ENCODE measurements around the gene THRSP. TPM values are rescaled to one million over a fixed set of nuclear protein-coding genes. Genes with fewer than 3 reads are reported as not detected.
"Not testable (repeated sequence)": the region's sequence is repeated elsewhere in the genome, so short reads cannot be mapped to it uniquely, and the experiment has no call there.

The THRSP gene
- total RNA-seq, 4 donors from 2014 or later: not detected

DNA sequence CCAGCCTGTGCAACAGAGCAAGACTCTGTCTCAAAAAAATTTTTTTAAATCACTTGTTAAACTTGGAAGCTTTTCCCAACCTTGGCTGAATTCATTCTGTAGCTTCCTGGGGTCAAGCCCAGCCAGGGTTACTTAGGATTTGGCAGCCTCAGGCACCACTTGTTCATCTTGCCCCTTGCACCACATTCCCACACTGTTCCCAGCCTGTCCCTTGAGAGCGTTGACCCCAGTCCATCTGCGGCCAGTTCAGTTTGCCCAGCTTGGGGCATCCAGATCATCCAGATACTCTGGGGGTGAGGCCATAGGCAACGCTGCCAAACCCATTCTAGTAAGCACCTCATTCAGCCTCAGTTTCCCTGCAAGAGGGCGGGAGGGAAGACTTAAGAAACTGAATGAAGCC, 8.7 kb upstream of the THRSP start:
- no peak for DNase-seq (ENCODE audit: extremely low spot score)
- intact Hi-C loops (cut with DNase I): no loop called here
- H3K9me3 ChIP-seq: no peaks in the 10 kb centered on the region
- H3K27ac ChIP-seq (replicated peaks in 1 of 4): no peak overlapping the region
- TF ChIP-seq EP300 (IDR thresholded peaks at IDR 0.05): no peak
- no peak for TF ChIP-seq POLR2A (IDR thresholded peaks at IDR 0.05; ENCODE audit: low read depth)
- TF ChIP-seq POLR2AphosphoS5 (IDR thresholded peaks at IDR 0.05): no peak
- TF ChIP-seq, protein P1, sequence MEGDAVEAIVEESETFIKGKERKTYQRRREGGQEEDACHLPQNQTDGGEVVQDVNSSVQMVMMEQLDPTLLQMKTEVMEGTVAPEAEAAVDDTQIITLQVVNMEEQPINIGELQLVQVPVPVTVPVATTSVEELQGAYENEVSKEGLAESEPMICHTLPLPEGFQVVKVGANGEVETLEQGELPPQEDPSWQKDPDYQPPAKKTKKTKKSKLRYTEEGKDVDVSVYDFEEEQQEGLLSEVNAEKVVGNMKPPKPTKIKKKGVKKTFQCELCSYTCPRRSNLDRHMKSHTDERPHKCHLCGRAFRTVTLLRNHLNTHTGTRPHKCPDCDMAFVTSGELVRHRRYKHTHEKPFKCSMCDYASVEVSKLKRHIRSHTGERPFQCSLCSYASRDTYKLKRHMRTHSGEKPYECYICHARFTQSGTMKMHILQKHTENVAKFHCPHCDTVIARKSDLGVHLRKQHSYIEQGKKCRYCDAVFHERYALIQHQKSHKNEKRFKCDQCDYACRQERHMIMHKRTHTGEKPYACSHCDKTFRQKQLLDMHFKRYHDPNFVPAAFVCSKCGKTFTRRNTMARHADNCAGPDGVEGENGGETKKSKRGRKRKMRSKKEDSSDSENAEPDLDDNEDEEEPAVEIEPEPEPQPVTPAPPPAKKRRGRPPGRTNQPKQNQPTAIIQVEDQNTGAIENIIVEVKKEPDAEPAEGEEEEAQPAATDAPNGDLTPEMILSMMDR (IDR thresholded peaks at IDR 0.05): no peak
- WGBS: 95% methylated on average over 4 of the region's 4 CpGs
- no peaks in the 10 kb centered on the region for H3K27me3 ChIP-seq
- H3K4me1 ChIP-seq: no peaks in the 10 kb centered on the region
- no peak overlapping the region for H3K4me3 ChIP-seq
- H3K36me3 ChIP-seq: no peaks in the 10 kb centered on the region

DNA sequence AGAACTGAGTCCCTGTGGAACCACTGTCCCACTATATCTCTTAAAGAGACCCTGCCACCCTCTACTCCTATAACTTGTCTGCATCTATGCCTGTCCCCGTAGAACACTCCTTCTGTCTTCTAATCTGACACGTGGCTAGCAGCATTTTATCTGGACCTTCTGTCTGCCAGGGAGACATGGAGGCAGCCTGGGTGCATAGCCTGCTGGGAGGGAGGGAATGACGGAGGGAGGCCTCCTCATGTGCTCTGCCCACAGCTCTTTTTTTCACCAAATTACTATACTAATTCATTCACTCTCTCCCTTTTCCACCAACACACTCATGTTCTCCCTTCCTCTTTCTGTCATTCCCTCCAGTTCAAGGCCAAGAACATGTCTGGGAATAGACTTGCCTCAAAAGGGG, 7.6 kb upstream of the THRSP start:
- H3K27ac ChIP-seq (replicated peaks in 1 of 4): no peak overlapping the region
- TF ChIP-seq EP300 (IDR thresholded peaks at IDR 0.05) (no peak), POLR2AphosphoS5 (IDR thresholded peaks at IDR 0.05) (no peak), POLR2A (IDR thresholded peaks at IDR 0.05; ENCODE audit: low read depth) (no peak)
- TF ChIP-seq, protein P1 (IDR thresholded peaks at IDR 0.05): no peak
- no peaks in the 10 kb centered on the region for H3K36me3 ChIP-seq
- no peak for DNase-seq (ENCODE audit: extremely low spot score)
- H3K9me3 ChIP-seq: no peaks in the 10 kb centered on the region
- peaks cover 0 to 5% (median 3%) of the 10 kb centered on the region in 4 donors for H3K4me1 ChIP-seq
- 76% methylated on average over 3 of the region's 3 CpGs for WGBS
- intact Hi-C loops (cut with DNase I): no loop called here
- no peak overlapping the region for H3K4me3 ChIP-seq
- H3K27me3 ChIP-seq: no peaks in the 10 kb centered on the region

DNA sequence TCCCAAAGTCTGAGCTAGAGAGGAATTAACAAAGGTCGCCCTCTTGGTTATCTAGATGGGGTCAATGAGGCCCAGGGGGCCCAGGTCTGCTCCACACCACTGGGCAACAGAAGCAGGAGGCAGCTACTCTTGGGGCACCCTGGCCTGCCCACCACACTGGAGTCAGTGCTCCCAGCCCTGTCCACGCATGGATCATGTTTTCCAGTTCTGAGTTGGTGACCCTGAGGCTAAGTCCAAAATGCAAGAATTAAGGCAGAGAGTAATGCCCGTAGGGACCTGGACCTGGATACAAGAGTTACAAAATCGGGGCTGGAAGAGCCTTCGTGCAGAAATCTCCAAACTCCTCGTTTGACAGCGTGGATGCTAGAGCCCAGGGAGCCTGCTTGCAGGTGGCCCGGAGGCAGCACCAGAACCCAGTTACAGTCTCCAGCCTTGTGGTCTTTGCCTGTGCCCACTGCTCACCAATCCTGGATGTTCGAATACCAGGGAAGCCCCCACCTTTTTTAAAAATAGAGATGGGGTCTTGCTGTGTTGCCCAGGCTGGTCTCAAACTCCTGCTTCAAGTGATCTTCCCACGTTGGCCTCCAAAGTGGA, 6.1 kb upstream of the THRSP start:
- H3K4me3 ChIP-seq: no peak overlapping the region

DNA sequence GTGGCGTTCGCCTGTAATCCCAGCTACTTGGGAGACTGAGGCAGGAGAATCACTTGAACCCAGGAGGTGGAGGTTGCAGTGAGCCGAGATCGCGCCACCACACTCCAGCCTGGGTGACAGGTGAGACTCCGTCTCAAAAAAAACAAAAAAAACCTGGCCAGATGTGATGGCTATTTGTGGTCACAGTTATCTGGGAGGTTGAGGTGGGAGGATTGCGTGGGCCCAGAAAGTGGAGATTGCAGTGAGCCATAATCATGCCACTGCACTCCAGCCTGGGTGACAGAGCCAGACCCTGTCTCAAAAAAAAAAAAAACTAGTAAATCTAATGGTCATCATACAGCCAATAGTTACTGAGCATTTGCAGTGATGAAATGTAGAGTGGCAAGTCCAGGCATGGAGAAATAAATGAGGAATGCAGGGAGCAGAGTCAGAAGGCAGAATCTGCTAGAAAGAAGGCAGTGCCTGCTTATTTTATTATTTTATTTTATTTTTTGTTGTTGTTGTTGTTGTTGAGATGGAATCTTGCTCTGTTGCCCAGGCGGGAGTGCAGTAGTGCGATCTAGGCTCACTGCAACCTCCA, 3.8 kb upstream of the THRSP start:
- WGBS: 95% methylated on average over 9 of the region's 9 CpGs
- H3K4me3 ChIP-seq; H3K27me3 ChIP-seq; DNase-seq (ENCODE audit: extremely low spot score); H3K36me3 ChIP-seq; H3K9me3 ChIP-seq; H3K4me1 ChIP-seq; H3K27ac ChIP-seq (replicated peaks in 1 of 4); intact Hi-C loops (cut with DNase I): not testable (repeated sequence)

More for the DNA sequence above, 6.1 kb upstream of the THRSP start:
- no peaks in the 10 kb centered on the region for H3K9me3 ChIP-seq
- TF ChIP-seq POLR2A (IDR thresholded peaks at IDR 0.05; ENCODE audit: low read depth) (no peak), POLR2AphosphoS5 (IDR thresholded peaks at IDR 0.05) (no peak)
- H3K27ac ChIP-seq (replicated peaks in 1 of 4): no peak overlapping the region
- intact Hi-C loops (cut with DNase I): no loop called here
- DNase-seq (ENCODE audit: extremely low spot score): no peak
- 93% methylated on average over 7 of the region's 10 CpGs for WGBS
- peaks cover 7 to 9% (median 8%) of the 10 kb centered on the region in 4 donors for H3K4me1 ChIP-seq
- no peaks in the 10 kb centered on the region for H3K27me3 ChIP-seq
- H3K36me3 ChIP-seq: no peaks in the 10 kb centered on the region

DNA sequence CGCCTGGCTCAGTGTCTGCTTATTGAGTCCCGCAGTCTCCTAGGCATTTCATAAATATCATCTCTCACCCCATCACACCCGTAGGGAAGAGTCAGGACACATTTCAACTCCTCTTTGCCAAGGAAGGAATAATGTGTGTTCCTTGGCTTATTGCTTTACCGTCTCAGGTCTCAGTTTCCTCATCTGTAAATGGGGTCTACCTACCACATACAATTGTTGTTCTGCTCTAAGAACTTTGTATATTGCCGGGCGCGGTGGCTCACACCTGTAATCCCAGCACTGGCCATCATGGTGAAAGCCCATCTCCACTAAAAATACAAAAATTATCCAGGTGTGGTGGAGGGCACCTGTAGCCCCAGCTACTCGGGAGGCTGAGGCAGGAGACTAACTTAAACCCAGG, 3.1 kb upstream of the THRSP start:
- intact Hi-C loops (cut with DNase I): no loop called here
- no peaks in the 10 kb centered on the region for H3K9me3 ChIP-seq
- 97% methylated on average over 8 of the region's 8 CpGs for WGBS
- H3K4me1 ChIP-seq: peaks cover 7 to 9% (median 8%) of the 10 kb centered on the region in 4 donors
- no peaks in the 10 kb centered on the region for H3K27me3 ChIP-seq
- no peak overlapping the region for H3K4me3 ChIP-seq
- no peak for DNase-seq (ENCODE audit: extremely low spot score)
- H3K36me3 ChIP-seq: no peaks in the 10 kb centered on the region
- no peak overlapping the region for H3K27ac ChIP-seq (replicated peaks in 1 of 4)
- TF ChIP-seq POLR2AphosphoS5 (IDR thresholded peaks at IDR 0.05) (no peak), POLR2A (IDR thresholded peaks at IDR 0.05; ENCODE audit: low read depth) (no peak), EP300 (IDR thresholded peaks at IDR 0.05) (no peak)
- TF ChIP-seq, protein P1 (IDR thresholded peaks at IDR 0.05): no peak

All from esophagus muscularis mucosa (tissue), 4 donors.